Endothelial cell of umbilical vein (primary cell): ENCODE measurements around the gene EHD3. TPM values are rescaled to one million over a fixed set of nuclear protein-coding genes. Genes with fewer than 3 reads are reported as not detected.

Experiments
- BruUV-seq: library from RNA; stranded (reverse); fragments of 400-500 nt; replicated peaks from 2 replicates; lab custom pipeline; 2021; lab: Mats Ljungman, UMichigan
- CTCF ChIA-PET: fragments of 300-600, 350-600 bp; sonication (Branson Sonifier 250); formaldehyde crosslinking; loops from one replicate; lab custom pipeline; 2021; ENCODE audit warnings: antibody characterized with exemption, inconsistent platforms; lab: Charles Lee
- POLR2A ChIA-PET: fragments of 300-600, 350-600 bp; sonication (Branson Sonifier 250); formaldehyde crosslinking; loops from one replicate; lab custom pipeline; 2021; ENCODE audit warnings: antibody characterized with exemption, inconsistent platforms; lab: Charles Lee
- DNase-seq: peaks from one replicate; pipeline ENCODE4 v3.0.0-alpha.2; 2011; ENCODE audit warnings: low read depth, low spot score
- FAIRE-seq: peaks from 2 replicates; lab custom pipeline; 2011; peaks lifted over from hg19 to GRCh38; lab: Jason Lieb, UNC
- H2AFZ ChIP-seq: 2 replicates; pipeline ENCODE4 v1.6.0; 2012; ENCODE audit warnings: low read depth, low read length, control low read depth, inconsistent platforms
- H3K27ac ChIP-seq: 2 replicates; pipeline ENCODE4 v1.5.1; 2011; ENCODE audit warnings: low read depth, mild to moderate bottlenecking, control low read depth, low read length, moderate library complexity; ENCODE audit not compliant: insufficient read depth
- H3K27me3 ChIP-seq, 2 experiments: 2 replicates each; pipeline versions ENCODE4 v1.6.0 to v1.6.1; 2011; ENCODE audit warnings: low read length in 2 of 2, mixed read lengths in 1 of 2; ENCODE audit not compliant: control insufficient read depth in 2 of 2, insufficient read depth in 2 of 2
- H3K36me3 ChIP-seq, 2 experiments: 2 replicates in 1 of 2; 3 replicates in 1 of 2; pipeline ENCODE4 v1.5.1; 2011; ENCODE audit warnings: low read length in 2 of 2, mild to moderate bottlenecking in 1 of 2, moderate library complexity in 1 of 2; ENCODE audit not compliant: control insufficient read depth in 2 of 2, insufficient read depth in 2 of 2; ENCODE audit errors: extremely low read depth in 1 of 2
- H3K4me1 ChIP-seq: 3 replicates; pipeline ENCODE4 v1.5.1; 2011; ENCODE audit warnings: mild to moderate bottlenecking, low read length; ENCODE audit not compliant: control insufficient read depth, insufficient read depth; ENCODE audit errors: extremely low read depth
- H3K4me2 ChIP-seq: 2 replicates; pipeline ENCODE4 v1.6.1; 2011; ENCODE audit warnings: low read length, control low read depth, mixed read lengths; ENCODE audit not compliant: insufficient read depth
- H3K4me3 ChIP-seq, 3 experiments: fragments of 200-600 bp in 1 of 3; sonication (generic), shearing (Covaris generic) in 1 of 3; replicated peaks in 1 of 3; 2 replicates each; pipeline ENCODE4 v1.5.1; 2011 to 2016; ENCODE audit warnings: control low read depth in 3 of 3, low read length in 3 of 3, mild to moderate bottlenecking in 2 of 3, inconsistent platforms in 1 of 3, low read depth in 1 of 3, moderate library complexity in 1 of 3; ENCODE audit not compliant: insufficient read depth in 1 of 3
- H3K79me2 ChIP-seq: 2 replicates; pipeline ENCODE4 v1.6.0; 2012; ENCODE audit warnings: low read length, inconsistent platforms; ENCODE audit not compliant: control insufficient read depth, insufficient read depth
- H3K9ac ChIP-seq: replicated peaks from 2 replicates; pipeline ENCODE3; 2011; ENCODE audit warnings: low read length, control low read depth; ENCODE audit not compliant: insufficient read depth; ENCODE audit errors: extremely low read depth
- H3K9me1 ChIP-seq: replicated peaks from 3 replicates; pipeline ENCODE4 v1.6.0; 2011; ENCODE audit warnings: mild to moderate bottlenecking, low read length; ENCODE audit not compliant: control insufficient read depth, insufficient read depth; ENCODE audit errors: extremely low read depth
- H3K9me3 ChIP-seq: replicated peaks from 2 replicates; pipeline ENCODE4 v1.5.1; 2012; ENCODE audit warnings: low read length, inconsistent platforms; ENCODE audit not compliant: control insufficient read depth, insufficient read depth
- H4K20me1 ChIP-seq: replicated peaks from 2 replicates; pipeline ENCODE3; 2011; ENCODE audit warnings: mild to moderate bottlenecking, low read length; ENCODE audit not compliant: control insufficient read depth, insufficient read depth; ENCODE audit errors: extremely low read depth
- CTCF ChIP-seq, 2 donors: IDR thresholded peaks; 1 replicate in 1 of 2; 2 replicates in 1 of 2; pipeline ENCODE4 v1.5.1; 2011; ENCODE audit warnings: low read length in 2 of 2, mild to moderate bottlenecking in 2 of 2, moderate library complexity in 2 of 2, control low read depth in 1 of 2, inconsistent platforms in 1 of 2, low read depth in 1 of 2; ENCODE audit not compliant: insufficient read depth in 1 of 2; ENCODE audit errors: extremely low read depth in 1 of 2
- EZH2 ChIP-seq: IDR thresholded peaks from 2 replicates; pipeline ENCODE4 v1.6.1; 2012; ENCODE audit warnings: borderline replicate concordance, low read depth, mild to moderate bottlenecking, moderate library complexity, low read length, inconsistent platforms; ENCODE audit not compliant: severe bottlenecking
- FOS ChIP-seq: IDR thresholded peaks from 2 replicates; pipeline ENCODE4 v1.6.1; 2011; ENCODE audit warnings: mild to moderate bottlenecking, low read length, moderate library complexity, borderline replicate concordance; ENCODE audit not compliant: insufficient read depth
- GATA2 ChIP-seq: IDR thresholded peaks from 2 replicates; pipeline ENCODE4 v1.7.0; 2011; ENCODE audit warnings: low read depth, mild to moderate bottlenecking, moderate library complexity, mixed read lengths, low read length; ENCODE audit not compliant: insufficient read length, insufficient read depth
- JUN ChIP-seq: IDR thresholded peaks from 2 replicates; pipeline ENCODE4 v1.6.1; 2011; ENCODE audit warnings: borderline replicate concordance, low read depth; ENCODE audit not compliant: insufficient read length, insufficient read depth
- MAX ChIP-seq: IDR thresholded peaks from 2 replicates; pipeline ENCODE4 v1.6.1; 2011; ENCODE audit not compliant: insufficient read depth, insufficient read length
- MYC ChIP-seq: IDR thresholded peaks from one replicate; pipeline ENCODE4 v1.6.1; 2011; ENCODE audit warnings: mild to moderate bottlenecking, low read depth, low read length
- POLR2A ChIP-seq: IDR thresholded peaks from 2 replicates; pipeline ENCODE4 v1.6.1; 2012; ENCODE audit warnings: low read depth, mild to moderate bottlenecking, control low read depth, low read length
- POLR2AphosphoS5 ChIP-seq: IDR thresholded peaks from 2 replicates; pipeline ENCODE4 v1.6.1; 2012; ENCODE audit warnings: low read depth, mild to moderate bottlenecking, control low read depth, low read length, moderate library complexity; ENCODE audit not compliant: insufficient read depth
- dilution Hi-C: fragments of 300-500 bp; cut with MboI; formaldehyde crosslinking; loops from one replicate; pipeline ENCODE4 v1.15.0; 2019; ENCODE audit warnings: low sequenced_read_pairs; ENCODE audit not compliant: extremely low pct_ligation_motif_present
- intact Hi-C: fragments of 100-400 bp; cut with micrococcal nuclease; formaldehyde crosslinking; loops from one replicate; pipeline ENCODE4 v1.10.0; 2022
- polyA plus RNA-seq, 4 experiments: library from polyadenylated mRNA; depleted of rRNA in 3 of 4; stranded (reverse) in 3 of 4; unstranded in 1 of 4; fragments of >200 nt; gene quantifications; 2 replicates each; pipeline versions ENCODE4 v1.2.1 to v1.2.3, GENCODE V29; 2011 to 2012; ENCODE audit warnings: missing spikeins in 1 of 4
- total RNA-seq: library from RNA; stranded (reverse); gene quantifications from 2 replicates; pipeline ENCODE4 v1.2.3, GENCODE V29; 2021

EHD3 gene
- total and polyA plus RNA-seq, 2 donors (not counting 3 experiments of a cell fraction or from before 2014, with no cell fraction given), result 6.5 to 12.1 TPM

- TF ChIP-seq POLR2A (no peak), FOS (no peak), EZH2 (no peak), MAX (no peak), JUN (no peak), POLR2AphosphoS5 (no peak), CTCF (IDR thresholded peaks at IDR 0.05; ENCODE audit: extremely low read depth in 1 of 2, insufficient read depth in 1 of 2, low read depth in 1 of 2, low read length in 2 of 2) (no peak), MYC (no peak), GATA2 (no peak)
- Histone ChIP-seq H3K9me3 (no peaks in the 10 kb centered on the region), H3K4me3 (no peak overlapping the region), H3K36me3 (no peaks in the 10 kb centered on the region), H3K4me2 (no peak overlapping the region), H3K27ac (no peak overlapping the region), H3K79me2 (no peaks in the 10 kb centered on the region), H3K4me1 (peaks cover 4% of the 10 kb centered on the region), H2AFZ (no peak overlapping the region), H3K27me3 (peaks cover 6 to 12% of the 10 kb centered on the region in 2 experiments), H4K20me1 (no peaks in the 10 kb centered on the region), H3K9me1 (no peaks in the 10 kb centered on the region), H3K9ac (no peak overlapping the region)
- no TSS peak for BruUV-seq
- ChIA-PET CTCF (interaction anchor here (1.6 kb wide), 1 partner anchor 17 kb away, joined by 3 read pairs; no protein-coding TSS in a partner anchor), POLR2A (no interaction called here)
- dilution Hi-C loops (no loop called here), intact Hi-C loops (loop anchor here (5.0 kb wide), 2 partner anchors 35 to 520 kb away; no protein-coding TSS in a partner anchor)
- FAIRE-seq (no peak), DNase-seq (no peak)
Observed at GRCh38 chr2:31232586-31232985, 1.4 kb upstream of the EHD3 start.
